SIG-M5 treated with dmso at 0.1 percent for 504 hours (cell line): Measurements from ENCODE around the gene RNF213.

Experiments
- DNase-seq: peaks from one replicate; lab custom pipeline; 2025; ENCODE audit not compliant: unreplicated experiment; lab: John Stamatoyannopoulos, UW

Gene RNF213

GRCh38 chr17:80446645-80447405, 186.2 kb downstream of the RNF213 start:
- no peak for DNase-seq

- DNase-seq, result no peak
These were observed 187.1 kb downstream of the RNF213 start for GRCh38 chr17:80447790-80448189.
